Dermis microvascular lymphatic vessel endothelial cell (primary cell): ENCODE measurements around the gene NOC4L. TPM values are rescaled to one million over a fixed set of nuclear protein-coding genes. Genes with fewer than 3 reads are reported as not detected.
"Not testable (repeated sequence)": the region's sequence is repeated elsewhere in the genome, so short reads cannot be mapped to it uniquely, and the experiment has no call there.

Experiments
- DNase-seq, 2 donors: peaks; one replicate each; pipeline versions ENCODE4 v3.0.0 to v3.0.0-alpha.2; 2010; ENCODE audit warnings: low read depth in 2 of 2
- total RNA-seq: library from RNA; depleted of rRNA; stranded (reverse); fragments of >200 nt; gene quantifications from 2 replicates; pipeline ENCODE4 v1.2.1, GENCODE V29; 2014

Gene NOC4L
- total RNA-seq, 1 donor from 2014 or later = 12.3 TPM

- DNase-seq = no peak
Observed at GRCh38 chr12:132123970-132124765, 20.1 kb upstream of the NOC4L start.

DNA sequence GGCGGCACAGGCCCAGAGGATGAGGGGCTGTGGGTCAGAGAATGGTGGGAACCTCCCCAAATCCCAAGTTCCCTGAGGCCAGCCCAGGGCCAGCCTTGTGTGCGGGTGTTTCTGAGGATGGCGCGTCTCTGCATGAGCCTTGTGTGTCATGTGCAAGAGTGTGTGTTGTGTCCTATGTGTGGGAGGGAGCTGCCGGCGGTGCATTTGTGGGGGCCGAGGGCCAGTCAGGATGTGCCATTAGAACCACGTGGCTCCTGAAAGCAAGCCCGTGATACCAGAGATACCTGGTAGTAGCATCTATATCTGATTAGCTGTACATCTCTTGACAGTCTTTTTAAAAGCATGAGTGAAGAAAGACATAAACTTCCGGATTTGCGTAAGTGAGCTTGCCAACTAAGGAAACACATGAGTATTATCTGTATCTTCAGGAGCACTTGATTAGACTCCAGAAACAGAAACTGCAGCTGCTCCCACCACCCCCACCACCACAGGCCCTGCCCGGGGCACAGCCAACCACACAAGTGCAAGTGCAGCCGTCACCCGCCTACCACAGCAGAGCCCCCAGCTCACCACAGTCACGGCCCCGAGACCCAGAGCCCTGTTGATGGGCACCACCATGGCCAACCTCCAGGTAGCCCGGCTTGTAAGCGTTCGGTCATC is 19.4 kb upstream of the NOC4L start:
- no peak for DNase-seq

- DNase-seq = no peak
Observed at GRCh38 chr12:132125736-132126135, 18.5 kb upstream of the NOC4L start.

DNA sequence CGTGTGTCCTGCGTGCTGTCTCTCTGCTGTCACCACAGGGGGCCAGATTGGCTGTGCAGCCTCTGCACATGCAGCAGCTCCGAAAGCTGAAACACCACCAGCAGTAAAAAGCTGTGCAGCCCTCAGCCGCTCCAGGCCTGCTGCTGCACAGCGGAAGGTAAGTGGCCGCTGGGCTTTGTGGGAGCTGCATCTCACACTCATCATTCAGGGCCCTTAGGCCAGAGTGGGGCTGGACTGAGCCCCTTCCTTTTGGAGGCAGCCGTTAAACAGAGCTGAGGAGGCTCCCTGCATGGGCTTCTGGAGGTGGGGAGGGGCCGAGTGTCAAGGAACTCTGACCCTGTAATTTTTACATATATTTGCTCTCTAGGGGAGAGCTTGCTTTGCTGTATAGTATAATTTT is 17.2 kb upstream of the NOC4L start:
- DNase-seq = no peak

DNA sequence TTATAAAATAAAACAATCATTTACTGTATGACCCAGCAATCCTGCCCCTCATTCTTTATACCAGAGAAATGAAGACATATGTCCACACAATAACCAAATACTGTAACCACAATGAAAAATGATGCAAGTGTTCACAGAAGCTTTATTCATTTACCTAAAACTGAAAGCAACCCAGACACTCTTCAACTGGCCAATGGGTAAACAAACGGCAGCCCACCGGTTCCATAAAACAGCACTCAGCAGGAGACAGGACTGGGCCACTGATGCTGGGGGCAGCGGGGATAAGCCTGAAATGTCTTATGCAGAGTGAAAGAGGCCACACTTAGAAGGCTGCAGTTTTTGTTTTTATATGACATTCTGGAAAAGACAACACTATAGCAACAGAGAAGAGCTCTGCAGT is 15.2 kb upstream of the NOC4L start:
- no peak for DNase-seq

DNA sequence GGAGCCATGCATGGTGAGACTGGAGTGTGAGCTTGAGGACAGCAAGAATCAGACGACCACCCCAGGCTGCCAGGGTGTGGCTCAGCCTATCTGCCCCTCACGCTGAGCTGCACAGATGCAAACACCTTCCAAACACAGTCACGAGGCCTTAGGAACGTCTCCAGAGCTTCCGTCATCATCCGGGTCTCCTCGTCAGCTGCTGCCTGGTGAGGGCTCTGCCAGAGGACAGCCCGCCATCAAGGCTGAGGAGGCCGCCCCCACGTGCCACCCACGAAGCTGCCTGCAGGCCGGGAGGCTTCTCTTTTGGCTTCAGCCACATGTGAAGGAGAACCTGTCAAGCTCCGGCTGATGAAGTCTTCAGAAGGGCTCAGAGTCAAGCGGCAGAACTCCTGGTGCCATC is 13.6 kb upstream of the NOC4L start:
- DNase-seq = no peak

GRCh38 chr12:132131229-132131628 is 13.0 kb upstream of the NOC4L start:
- DNase-seq = no peak

- no peak for DNase-seq
Observed at GRCh38 chr12:132131952-132132351, 12.3 kb upstream of the NOC4L start.

DNA sequence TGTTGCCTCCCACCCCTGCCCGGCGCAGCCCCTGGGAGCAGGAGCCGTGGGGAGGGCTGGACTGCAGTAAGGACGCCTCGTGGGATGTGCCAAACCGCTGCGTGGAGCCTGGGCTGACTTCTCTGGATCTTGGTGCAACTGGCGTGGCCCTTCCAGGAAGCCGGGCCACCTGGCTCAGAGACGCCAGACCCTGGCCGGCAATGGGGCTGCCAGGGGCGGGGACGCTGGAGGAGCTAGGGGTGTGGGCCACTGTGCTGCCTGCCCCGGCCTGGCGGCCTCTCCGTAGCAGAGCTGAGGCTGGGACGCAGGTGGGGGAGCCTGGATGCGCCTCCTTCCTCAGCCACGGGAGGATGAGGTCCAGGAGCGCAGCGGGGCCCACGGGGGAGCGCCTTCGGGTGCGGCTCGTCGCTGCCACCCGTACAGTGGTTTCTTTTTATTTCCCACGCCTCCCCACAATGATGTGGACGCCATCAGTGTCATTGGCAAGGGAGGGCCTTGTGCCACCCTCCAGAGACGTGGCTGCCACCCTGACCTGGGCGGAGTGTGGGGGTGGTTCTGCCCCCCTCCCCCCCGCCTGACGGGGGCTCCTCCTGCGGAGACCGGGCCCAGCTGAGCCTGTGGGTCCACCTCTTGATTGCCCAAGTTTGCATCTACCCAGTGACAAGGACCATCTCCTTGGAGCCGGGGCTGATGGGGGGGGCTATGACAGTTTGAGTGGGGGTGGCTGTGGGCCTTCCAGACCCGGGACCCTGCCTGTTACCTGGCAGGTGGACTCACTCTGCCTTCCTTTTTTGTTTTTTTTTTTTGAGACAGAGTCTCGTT is 11.4 kb upstream of the NOC4L start:
- no peak for DNase-seq

- no peak for DNase-seq
Observed at GRCh38 chr12:132133952-132134652, 10.2 kb upstream of the NOC4L start.

- DNase-seq = not testable (repeated sequence)
Observed at GRCh38 chr12:132134653-132135183, 9.5 kb upstream of the NOC4L start.

DNA sequence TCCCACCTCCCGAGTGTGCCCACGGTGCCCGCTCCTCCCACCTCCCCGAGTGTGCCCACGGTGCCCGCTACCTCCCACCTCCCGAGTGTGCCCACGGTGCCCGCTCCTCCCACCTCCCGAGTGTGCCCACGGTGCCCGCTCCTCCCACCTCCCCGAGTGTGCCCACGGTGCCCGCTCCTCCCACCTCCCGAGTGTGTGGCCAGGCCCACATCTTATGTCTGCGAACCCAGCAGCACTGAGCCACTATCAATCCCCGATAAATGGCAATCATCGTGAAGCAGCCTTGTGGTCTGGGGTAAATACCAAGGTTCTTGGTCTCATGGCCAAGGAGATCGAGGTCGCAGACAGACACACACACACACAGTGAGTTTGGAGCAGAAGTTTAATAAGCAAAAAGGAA is 8.0 kb upstream of the NOC4L start:
- DNase-seq = not testable (repeated sequence)

DNA sequence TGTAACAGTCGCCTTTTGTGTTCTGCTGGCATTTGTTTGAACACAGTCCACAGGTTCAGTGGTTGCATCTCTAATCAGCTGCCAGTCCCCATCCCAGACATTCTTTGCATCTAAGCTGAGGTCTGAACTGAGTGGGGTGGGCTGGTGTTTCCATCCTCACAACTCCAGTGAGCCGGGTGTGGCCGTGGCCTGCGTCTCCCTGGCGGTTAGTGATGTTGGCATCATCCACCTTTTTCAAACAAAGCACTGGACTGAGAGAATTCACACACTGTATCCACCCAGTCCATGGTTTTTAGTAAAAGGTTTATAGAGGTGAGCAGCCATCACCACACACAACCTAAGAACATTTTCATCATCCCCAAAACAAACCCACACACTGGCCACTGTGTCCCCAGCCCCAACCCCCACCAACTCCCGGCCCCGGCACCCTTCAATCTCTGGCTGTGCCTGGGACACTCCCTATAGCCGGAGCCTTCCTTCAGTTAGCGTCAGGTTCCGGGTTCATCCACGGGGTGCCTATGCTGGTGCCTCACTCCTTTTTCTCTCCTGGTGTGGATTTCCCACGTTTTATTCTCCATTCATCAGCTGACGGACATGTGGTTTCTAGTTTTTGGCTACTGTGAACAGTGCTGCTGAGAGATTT is 6.7 kb upstream of the NOC4L start:
- DNase-seq = no peak

DNA sequence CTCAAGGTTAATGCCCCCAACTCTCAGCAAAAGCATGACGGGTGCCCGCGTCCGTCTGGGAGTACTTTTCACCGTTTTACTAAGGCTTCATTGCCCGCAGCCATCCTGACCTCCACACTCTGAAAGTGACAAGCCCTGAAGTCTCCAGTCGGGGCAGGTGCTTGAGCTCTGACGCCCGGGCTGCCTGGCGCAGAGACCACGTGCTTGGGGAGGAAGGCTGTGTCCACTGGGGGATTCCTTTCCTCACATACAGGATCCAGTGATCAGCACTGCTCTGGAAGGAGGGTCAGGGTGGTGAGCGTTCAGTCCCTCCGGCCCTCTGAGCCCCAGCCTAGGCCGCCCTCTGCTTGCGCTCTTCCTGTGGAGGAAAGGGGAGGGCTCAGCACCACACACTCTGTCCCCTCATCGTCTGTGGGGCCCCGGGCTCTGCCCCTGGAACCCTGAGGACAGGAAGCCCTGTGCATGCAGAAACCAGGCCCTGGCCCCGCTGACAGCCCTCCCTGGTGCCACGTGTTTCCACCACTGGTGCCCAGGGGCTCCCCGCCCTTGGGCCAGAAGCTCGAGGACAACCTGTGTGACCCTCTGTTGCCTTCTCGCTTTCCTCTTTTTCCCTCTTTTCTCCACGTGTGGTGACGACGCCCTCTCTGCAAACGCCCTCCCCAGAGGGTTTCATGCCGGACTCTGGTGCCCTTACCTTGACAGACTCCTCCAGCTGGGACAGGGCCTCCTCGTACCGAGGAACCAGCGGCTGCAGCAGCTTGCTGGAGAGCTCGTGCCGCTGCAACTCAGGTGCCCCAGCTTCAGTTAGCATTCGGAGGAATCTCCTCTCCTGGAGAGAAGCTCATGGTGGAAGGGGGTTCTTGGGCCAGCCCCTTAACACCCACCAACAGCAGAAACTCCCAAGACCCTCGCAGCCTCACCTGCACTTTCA is 5.1 kb upstream of the NOC4L start:
- DNase-seq = no peak

DNA sequence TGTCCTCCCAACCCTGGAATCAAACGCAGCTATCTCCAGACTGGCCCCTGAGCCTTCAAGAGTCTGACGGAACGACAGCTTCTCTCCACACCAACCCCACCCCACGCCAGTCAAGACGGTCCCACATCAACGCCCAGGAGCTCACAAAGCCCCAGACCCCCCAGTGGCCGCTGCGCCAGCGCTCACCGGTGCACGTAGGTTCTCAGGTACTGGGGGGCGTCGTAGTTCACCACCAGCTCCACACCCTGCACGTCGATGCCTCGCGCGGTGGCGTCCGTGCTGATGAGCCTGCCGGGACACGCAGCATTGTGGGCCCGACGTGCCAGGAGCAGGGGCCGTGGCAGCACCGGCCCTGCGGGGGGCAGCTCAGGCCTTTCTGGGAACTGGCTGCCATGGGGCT is 4.3 kb upstream of the NOC4L start:
- no peak for DNase-seq

- DNase-seq = no peak
Observed at GRCh38 chr12:132140501-132140900, 3.8 kb upstream of the NOC4L start.

GRCh38 chr12:132140918-132141841 is 3.1 kb upstream of the NOC4L start:
- DNase-seq = no peak

- DNase-seq = no peak
Observed at GRCh38 chr12:132141976-132142678, 2.1 kb upstream of the NOC4L start.
